ENCODE data around the gene TBL1X. TPM values are rescaled to one million over a fixed set of nuclear protein-coding genes. Genes with fewer than 3 reads are reported as not detected.

Gene TBL1X
- total and polyA plus RNA-seq, 2 of the 13 experiments (the other 11 are each of a cell fraction or from before 2014, with no cell fraction given), result 17.6 to 19.9 TPM

- Histone ChIP-seq H2AFZ (ENCODE audit: low read length) (peak overlapping the region; percentile 1), H3K36me3 (replicated peaks in 1 of 2; ENCODE audit: control insufficient read depth in 1 of 2, insufficient read depth in 2 of 2, low read length in 2 of 2) (no peaks in the 10 kb centered on the region), H3K4me2 (ENCODE audit: low read depth, low read length) (peak overlapping the region; percentile 47), H3K27ac (ENCODE audit: extremely low read length, insufficient read depth, low read length) (no peak overlapping the region), H4K20me1 (ENCODE audit: insufficient read depth, low read length) (no peaks in the 10 kb centered on the region), H3K79me2 (ENCODE audit: insufficient read depth, low read length) (peaks cover 2% of the 10 kb centered on the region), H3K27me3 (ENCODE audit: control insufficient read depth in 1 of 2, insufficient read depth in 2 of 2, low read length in 2 of 2) (no peaks in the 10 kb centered on the region), H3K9ac (ENCODE audit: insufficient read depth, low read depth, low read length) (no peak overlapping the region), H3K4me3 (replicated peaks in 1 of 3; ENCODE audit: insufficient read depth in 1 of 3, low read depth in 2 of 3, low read length in 3 of 3) (no peak overlapping the region), H3K4me1 (ENCODE audit: insufficient read depth, low read length) (peaks cover 54% of the 10 kb centered on the region), H3K9me3 (ENCODE audit: low read length) (no peaks in the 10 kb centered on the region)
- TF ChIP-seq ZNF7 (CRISPR knock-in tag; IDR thresholded peaks at IDR 0.05) (peak; percentile 89), ZSCAN9 (CRISPR knock-in tag; IDR thresholded peaks at IDR 0.05; ENCODE audit: borderline replicate concordance) (no peak), GZF1 (CRISPR knock-in tag; IDR thresholded peaks at IDR 0.05) (peak; percentile 96)
- no peak for DNase-seq (ENCODE audit: low spot score)
- no peak for ATAC-seq
- in situ Hi-C loops (cut with HindIII; ENCODE audit: extremely low pct_ligation_motif_present, low pct_unique_long_range_greater_than_20kb), result no loop called here
- ChIA-PET CTCF (ENCODE audit: low intra/inter-chr PET ratio, low total read pairs) (no interaction called here), POLR2A (no interaction called here)
- intact Hi-C loops (cut with micrococcal nuclease; ENCODE audit: unreplicated experiment), result loop anchor here (5.0 to 10.0 kb wide), 3 partner anchors 104 to 246 kb away; no protein-coding TSS in a partner anchor
- FAIRE-seq, result peak; percentile 44
- no TSS peak for BruUV-seq (replicated peaks)
- 8% methylated on average over 4 of the region's 6 CpGs for WGBS (ENCODE audit: low lambda C conversion rate)
Observed at GRCh38 chrX:9461087-9461486, 3.8 kb upstream of the TBL1X start.

GRCh38 chrX:9462456-9462855, 2.4 kb upstream of the TBL1X start:
- intact Hi-C loops (cut with micrococcal nuclease; ENCODE audit: unreplicated experiment) (loop anchor here (5.0 to 10.0 kb wide), 3 partner anchors 102 to 245 kb away; no protein-coding TSS in a partner anchor), in situ Hi-C loops (cut with HindIII; ENCODE audit: extremely low pct_ligation_motif_present, low pct_unique_long_range_greater_than_20kb) (no loop called here)
- Histone ChIP-seq H3K27me3 (ENCODE audit: control insufficient read depth in 1 of 2, insufficient read depth in 2 of 2, low read length in 2 of 2) (no peaks in the 10 kb centered on the region), H3K4me3 (replicated peaks in 1 of 3; ENCODE audit: insufficient read depth in 1 of 3, low read depth in 2 of 3, low read length in 3 of 3) (peak overlapping the region in 1 of 3 experiments; percentile 74; a peak in 1 of 6 replicates), H3K9ac (ENCODE audit: insufficient read depth, low read depth, low read length) (peak overlapping the region; percentile 49; the same call in 1 of the 2 replicates), H2AFZ (ENCODE audit: low read length) (no peak overlapping the region), H3K9me3 (ENCODE audit: low read length) (no peaks in the 10 kb centered on the region), H3K27ac (ENCODE audit: extremely low read length, insufficient read depth, low read length) (peak overlapping the region; percentile 40), H4K20me1 (ENCODE audit: insufficient read depth, low read length) (0 out of 2 replicates have a peak, but pooled peaks cover 3% of the 10 kb centered on the region), H3K4me2 (ENCODE audit: low read depth, low read length) (peak overlapping the region; percentile 51), H3K79me2 (ENCODE audit: insufficient read depth, low read length) (peaks cover 16% of the 10 kb centered on the region), H3K36me3 (replicated peaks in 1 of 2; ENCODE audit: control insufficient read depth in 1 of 2, insufficient read depth in 2 of 2, low read length in 2 of 2) (no peaks in the 10 kb centered on the region), H3K4me1 (ENCODE audit: insufficient read depth, low read length) (peaks cover 56% of the 10 kb centered on the region)
- CTCF ChIA-PET (ENCODE audit: low intra/inter-chr PET ratio, low total read pairs), result no interaction called here
- DNase-seq (ENCODE audit: low spot score) (no peak), ATAC-seq (no peak), FAIRE-seq (no peak)
- no TSS peak for BruUV-seq (replicated peaks)
- POLR2A ChIA-PET, result interaction anchor here (0.8 to 2.1 kb wide), 6 partner anchors 10 to 121 kb away, joined by 3 to 10 read pairs (median 4); no protein-coding TSS in a partner anchor
- WGBS (ENCODE audit: low lambda C conversion rate), result 34% methylated on average over 6 of the region's 6 CpGs
- TF ChIP-seq ELF1 (CRISPR knock-in tag; IDR thresholded peaks at IDR 0.05) (no peak), IRF1 (CRISPR knock-in tag; IDR thresholded peaks at IDR 0.05; ENCODE audit: low read depth) (no peak), ZNF142 (CRISPR knock-in tag; IDR thresholded peaks at IDR 0.05) (no peak), FOXM1 (CRISPR knock-in tag; IDR thresholded peaks at IDR 0.05) (no peak), ATF3 (CRISPR knock-in tag; IDR thresholded peaks at IDR 0.05) (no peak), HMGXB4 (CRISPR knock-in tag; IDR thresholded peaks at IDR 0.05; ENCODE audit: borderline replicate concordance in 1 of 2, low read depth in 1 of 2) (no peak)
